Naive B cell (primary cell): ENCODE results near the gene SPRY4. TPM values are rescaled to one million over a fixed set of nuclear protein-coding genes. Genes with fewer than 3 reads are reported as not detected.
A peak's percentile ranks its signal among the peaks of the same experiment; 100 is the strongest.
"Not testable (repeated sequence)": the region's sequence is repeated elsewhere in the genome, so short reads cannot be mapped to it uniquely, and the experiment has no call there.

Source experiments
- ATAC-seq, 2 donors: fragments of 150-1000 bp; cut with Tn5 transposase; 2 replicates each; pipeline ENCODE4 v1.10.0; 2021; ENCODE audit warnings: low read depth in 2 of 2, mild to moderate bottlenecking in 2 of 2, moderate library complexity in 2 of 2
- DNase-seq: peaks from one replicate; pipeline ENCODE4 v3.0.0; 2022
- H3K27ac Mint-ChIP-seq, 6 donors: one replicate each; pipeline ENCODE4 v1.8.0; 2020 to 2022; ENCODE audit warnings: mild to moderate bottlenecking in 6 of 6, mixed read lengths in 6 of 6, moderate library complexity in 5 of 6, inconsistent platforms in 2 of 6
- H3K27me3 Mint-ChIP-seq, 3 donors: one replicate each; pipeline ENCODE4 v1.8.0; 2021 to 2022; ENCODE audit warnings: mixed read lengths in 3 of 3, mild to moderate bottlenecking in 1 of 3
- H3K36me3 Mint-ChIP-seq, 2 donors: one replicate each; pipeline ENCODE4 v1.8.0; 2020 to 2022; ENCODE audit warnings: mixed read lengths in 2 of 2, inconsistent platforms in 1 of 2, mild to moderate bottlenecking in 1 of 2
- H3K4me1 Mint-ChIP-seq, 3 donors: one replicate each; pipeline ENCODE4 v1.8.0; 2020 to 2022; ENCODE audit warnings: mixed read lengths in 3 of 3, inconsistent platforms in 1 of 3, mild to moderate bottlenecking in 1 of 3, moderate library complexity in 1 of 3
- H3K4me3 Mint-ChIP-seq, 8 donors: one replicate each; pipeline ENCODE4 v1.8.0; 2020 to 2022; ENCODE audit warnings: mild to moderate bottlenecking in 8 of 8, mixed read lengths in 8 of 8, moderate library complexity in 8 of 8, inconsistent platforms in 2 of 8
- H3K9me3 Mint-ChIP-seq, 7 donors: one replicate each; pipeline ENCODE4 v1.8.0; 2020 to 2022; ENCODE audit warnings: mixed read lengths in 7 of 7, mild to moderate bottlenecking in 5 of 7, inconsistent platforms in 2 of 7, moderate library complexity in 1 of 7
- polyA plus RNA-seq, 6 donors: library from polyadenylated mRNA; unstranded; fragments of 300-500 nt; fragmentation: Illumina TruSeq; gene quantifications; one replicate each; pipeline ENCODE4 v1.2.3, GENCODE V29; 2021; ENCODE audit warnings: low read depth in 6 of 6

The SPRY4 gene
- polyA plus RNA-seq, 6 donors from 2014 or later, result not detected

DNA sequence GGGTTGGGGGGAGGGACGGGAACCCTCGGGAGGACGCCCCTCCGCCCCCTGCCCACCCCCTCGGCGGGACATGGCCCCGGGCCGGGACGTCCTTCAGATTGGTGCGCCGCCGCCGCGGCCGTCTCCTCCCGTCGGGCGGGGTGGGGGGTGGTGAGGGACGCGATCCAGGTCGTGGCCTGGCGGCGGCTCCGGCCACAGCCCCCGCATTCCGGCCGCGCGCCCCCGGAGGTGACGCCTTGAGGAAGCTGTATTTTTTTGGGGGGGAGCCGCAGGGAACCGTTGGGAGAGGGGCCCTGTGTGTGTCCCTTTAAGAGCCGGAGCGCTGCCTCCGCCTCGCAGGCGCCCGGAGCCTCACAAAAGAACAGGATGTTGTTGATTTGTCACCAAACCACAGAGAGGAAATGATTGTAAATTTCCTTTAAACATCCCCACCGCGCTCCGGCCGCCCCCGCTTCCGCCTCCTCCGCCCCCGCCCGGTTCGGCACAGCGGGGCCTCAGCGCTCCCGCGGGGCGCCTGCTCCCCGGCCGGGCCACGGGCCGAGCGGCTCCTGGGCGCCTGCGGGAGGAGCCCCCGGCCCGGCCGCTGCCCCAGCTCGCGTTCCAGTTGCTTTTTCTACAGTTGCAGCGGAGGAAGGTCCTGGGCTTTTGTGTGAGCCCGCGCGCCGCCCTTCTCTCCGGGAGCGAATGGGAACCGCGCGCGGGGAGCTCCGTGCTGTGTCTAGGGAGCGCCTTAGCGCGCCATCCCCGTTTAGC lies 32.1 kb upstream of the SPRY4 start:
- H3K9me3 Mint-ChIP-seq, result no peaks in the 10 kb centered on the region
- H3K36me3 Mint-ChIP-seq, result no peaks in the 10 kb centered on the region
- peak overlapping the region; percentile 75 to 95 (median 89) for H3K27ac Mint-ChIP-seq
- DNase-seq, result peak; percentile 91
- peaks cover 5 to 23% (median 13%) of the 10 kb centered on the region in 3 donors for H3K27me3 Mint-ChIP-seq
- ATAC-seq, result peak; percentile 84 to 85
- H3K4me3 Mint-ChIP-seq, result peak overlapping the region; percentile 80 to 96 (median 90)
- H3K4me1 Mint-ChIP-seq, result peaks cover 44 to 69% (median 48%) of the 10 kb centered on the region in 3 donors

DNA sequence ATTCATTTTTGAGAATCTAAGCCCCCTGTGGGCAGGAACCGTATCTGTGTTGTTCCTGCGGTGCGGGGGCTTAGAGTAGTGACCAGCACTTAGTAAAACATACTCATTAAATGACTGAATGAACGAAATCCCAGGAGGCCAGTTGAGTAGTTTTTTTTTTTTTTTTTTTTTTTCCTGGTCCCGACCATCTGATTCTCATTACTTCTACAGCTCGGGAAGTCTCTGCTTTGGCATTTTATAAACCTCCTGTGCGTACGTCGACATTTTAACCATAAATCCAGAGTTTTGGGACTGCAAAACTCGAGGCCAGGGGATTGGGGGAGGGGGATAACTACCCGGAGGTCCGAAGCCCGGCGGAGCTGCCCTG lies 31.5 kb upstream of the SPRY4 start:
- Mint-ChIP-seq H3K4me1 (peaks cover 43 to 68% (median 47%) of the 10 kb centered on the region in 3 donors), H3K27ac (peak overlapping the region in 5 of 6 donors; percentile 80 to 96 (median 88)), H3K9me3 (no peaks in the 10 kb centered on the region), H3K4me3 (peak overlapping the region; percentile 80 to 94 (median 88)), H3K27me3 (peaks cover 5 to 23% (median 13%) of the 10 kb centered on the region in 3 donors), H3K36me3 (no peaks in the 10 kb centered on the region)
- DNase-seq (no peak), ATAC-seq (no peak)

DNA sequence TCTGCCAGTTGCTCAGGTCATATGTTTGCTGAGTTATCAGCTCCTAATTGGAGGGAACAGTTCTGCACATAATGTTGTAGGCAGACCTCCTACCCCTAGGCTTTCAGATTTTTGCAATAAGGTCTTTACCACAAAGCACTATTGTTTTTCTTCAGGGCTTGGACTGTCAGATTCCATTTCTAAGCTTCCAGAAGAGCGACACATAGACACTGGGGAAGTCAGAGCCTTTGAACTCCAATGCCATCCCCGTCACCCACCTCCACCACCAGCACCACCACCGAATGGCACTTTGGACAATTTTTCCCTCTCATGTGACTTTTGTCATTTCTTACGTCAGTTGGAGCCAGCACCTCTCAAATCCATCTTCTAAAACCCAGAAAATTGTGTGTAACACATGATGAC lies 28.3 kb upstream of the SPRY4 start:
- DNase-seq (no peak), ATAC-seq (no peak)
- Mint-ChIP-seq H3K4me1 (peaks cover 20 to 36% (median 22%) of the 10 kb centered on the region in 3 donors), H3K9me3 (peaks cover 0 to 6% (median 2%) of the 10 kb centered on the region in 7 donors), H3K27ac (no peak overlapping the region), H3K27me3 (peaks cover 5 to 24% (median 13%) of the 10 kb centered on the region in 3 donors), H3K36me3 (no peaks in the 10 kb centered on the region), H3K4me3 (peak overlapping the region in 2 of 8 donors; percentile 32 to 39)

GRCh38 chr5:142350021-142350420 lies 25.2 kb upstream of the SPRY4 start:
- H3K4me3 Mint-ChIP-seq, result no peak overlapping the region
- peaks cover 7 to 13% (median 8%) of the 10 kb centered on the region in 3 donors for H3K4me1 Mint-ChIP-seq
- no peak for DNase-seq
- no peak for ATAC-seq
- no peaks in the 10 kb centered on the region for H3K36me3 Mint-ChIP-seq
- peaks cover 0 to 27% (median 23%) of the 10 kb centered on the region in 7 donors for H3K9me3 Mint-ChIP-seq
- peaks cover 6 to 32% (median 13%) of the 10 kb centered on the region in 3 donors for H3K27me3 Mint-ChIP-seq
- no peak overlapping the region for H3K27ac Mint-ChIP-seq

DNA sequence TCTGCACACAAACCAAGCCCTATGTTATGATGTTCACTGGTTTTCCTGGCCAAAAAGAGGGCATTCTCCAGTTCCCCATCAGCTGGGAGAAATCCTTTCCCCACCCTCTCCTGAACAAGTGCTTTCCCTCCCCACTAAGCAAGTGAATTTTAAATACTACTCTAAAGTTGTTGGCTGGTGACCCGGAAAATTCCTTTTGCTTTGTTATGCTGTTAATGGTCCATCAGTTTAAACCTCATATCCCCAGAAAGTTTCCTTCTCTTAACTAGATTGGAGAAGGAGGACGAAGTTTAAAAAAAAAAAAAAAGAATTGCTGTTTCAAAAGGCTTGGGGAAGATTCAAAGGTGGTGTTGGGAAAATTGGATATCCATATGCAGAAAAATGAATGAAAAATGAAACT lies 21.9 kb upstream of the SPRY4 start:
- H3K9me3 Mint-ChIP-seq, result peaks cover 13 to 60% (median 47%) of the 10 kb centered on the region in 7 donors
- H3K27me3 Mint-ChIP-seq, result peaks cover 6 to 40% (median 24%) of the 10 kb centered on the region in 3 donors
- no peaks in the 10 kb centered on the region for H3K4me1 Mint-ChIP-seq
- no peak for ATAC-seq
- no peak for DNase-seq
- peak overlapping the region in 1 of 6 donors; percentile 50 for H3K27ac Mint-ChIP-seq
- peaks cover 0 to 27% of the 10 kb centered on the region in 2 donors for H3K36me3 Mint-ChIP-seq
- no peak overlapping the region for H3K4me3 Mint-ChIP-seq

DNA sequence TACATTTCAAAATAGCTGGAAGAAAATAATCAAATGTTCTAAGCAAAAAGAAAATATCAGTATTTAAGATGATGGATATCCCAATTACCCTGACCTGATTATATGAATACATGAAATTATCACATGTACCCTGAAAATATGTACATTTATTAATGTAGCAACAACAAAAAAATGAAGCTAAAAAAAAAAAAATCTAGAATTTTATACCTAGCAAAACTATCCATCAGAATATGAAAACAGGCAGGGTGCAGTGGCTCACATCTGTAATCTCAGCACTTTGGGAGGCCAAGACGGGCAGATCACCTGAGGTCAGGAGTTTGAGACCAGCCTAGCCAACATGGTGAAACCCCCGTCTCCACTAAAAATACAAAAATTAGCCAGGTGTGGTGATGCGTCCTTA lies 20.1 kb upstream of the SPRY4 start:
- H3K9me3 Mint-ChIP-seq, result peaks cover 15 to 70% (median 47%) of the 10 kb centered on the region in 7 donors
- H3K27me3 Mint-ChIP-seq, result peaks cover 15 to 52% (median 42%) of the 10 kb centered on the region in 3 donors
- not testable (repeated sequence) for H3K27ac Mint-ChIP-seq, H3K4me1 Mint-ChIP-seq, ATAC-seq, DNase-seq, H3K4me3 Mint-ChIP-seq
- peaks cover 5 to 31% of the 10 kb centered on the region in 2 donors for H3K36me3 Mint-ChIP-seq

- no peak overlapping the region for H3K27ac Mint-ChIP-seq
- H3K4me1 Mint-ChIP-seq, result no peaks in the 10 kb centered on the region
- peaks cover 13 to 69% (median 46%) of the 10 kb centered on the region in 7 donors for H3K9me3 Mint-ChIP-seq
- DNase-seq (no peak), ATAC-seq (no peak)
- peaks cover 15 to 56% (median 45%) of the 10 kb centered on the region in 3 donors for H3K27me3 Mint-ChIP-seq
- no peak overlapping the region for H3K4me3 Mint-ChIP-seq
- H3K36me3 Mint-ChIP-seq, result peaks cover 5 to 31% of the 10 kb centered on the region in 2 donors
Observed at GRCh38 chr5:142343531-142343930, 18.7 kb upstream of the SPRY4 start.

DNA sequence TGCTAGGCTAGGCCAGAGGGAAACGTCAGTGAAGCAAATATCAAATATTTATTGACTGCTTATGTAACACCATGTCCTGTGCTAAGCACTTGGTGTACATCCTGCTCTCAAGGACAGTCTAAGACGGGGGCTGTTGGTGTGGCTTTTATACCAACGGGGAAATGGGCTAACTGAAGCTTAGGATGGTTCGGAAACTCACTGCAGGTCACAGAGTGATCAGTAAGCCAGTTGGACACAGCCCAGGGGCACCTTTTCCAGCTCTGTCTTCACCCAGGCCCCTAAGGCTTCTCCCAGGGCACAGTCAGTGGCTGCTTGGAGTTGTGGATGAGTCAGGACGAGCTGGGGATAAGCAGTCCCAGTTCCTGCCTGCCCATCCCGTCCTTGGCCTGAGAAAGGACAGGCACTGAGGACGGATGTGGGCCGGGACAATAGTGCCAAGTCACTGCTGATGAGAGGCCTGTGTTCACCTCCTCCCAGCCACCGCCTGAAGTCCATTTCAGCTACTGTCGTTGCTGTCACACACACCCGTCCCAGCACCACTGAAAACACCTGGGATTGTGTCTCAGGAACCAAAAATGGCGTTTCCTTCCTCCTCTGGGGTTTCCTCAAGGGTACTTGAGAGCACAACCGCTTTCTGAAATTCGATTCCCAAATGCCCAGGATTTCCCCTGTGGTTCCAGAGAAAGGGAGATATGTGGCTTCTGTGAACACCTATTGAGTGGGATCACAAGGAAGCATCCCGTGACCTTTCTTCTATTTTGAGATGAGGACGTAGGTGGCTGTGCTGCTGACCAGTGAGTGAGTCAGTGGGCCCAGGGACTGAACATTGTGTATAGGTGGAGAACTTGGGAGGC lies 17.5 kb upstream of the SPRY4 start:
- peaks cover 21 to 51% (median 45%) of the 10 kb centered on the region in 3 donors for H3K27me3 Mint-ChIP-seq
- DNase-seq (no peak), ATAC-seq (no peak)
- H3K27ac Mint-ChIP-seq, result no peak overlapping the region
- no peak overlapping the region for H3K4me3 Mint-ChIP-seq
- no peaks in the 10 kb centered on the region for H3K4me1 Mint-ChIP-seq
- peaks cover 13 to 65% (median 43%) of the 10 kb centered on the region in 7 donors for H3K9me3 Mint-ChIP-seq
- peaks cover 5 to 31% of the 10 kb centered on the region in 2 donors for H3K36me3 Mint-ChIP-seq

- no peak overlapping the region for H3K4me3 Mint-ChIP-seq
- DNase-seq (no peak), ATAC-seq (no peak)
- peaks cover 9 to 41% (median 21%) of the 10 kb centered on the region in 7 donors for H3K9me3 Mint-ChIP-seq
- H3K36me3 Mint-ChIP-seq, result peaks cover 5 to 30% of the 10 kb centered on the region in 2 donors
- peaks cover 21 to 53% (median 50%) of the 10 kb centered on the region in 3 donors for H3K27me3 Mint-ChIP-seq
- H3K4me1 Mint-ChIP-seq, result no peaks in the 10 kb centered on the region
- H3K27ac Mint-ChIP-seq, result no peak overlapping the region
Observed at GRCh38 chr5:142339781-142340180, 15.0 kb upstream of the SPRY4 start.

- DNase-seq (no peak), ATAC-seq (no peak)
- Mint-ChIP-seq H3K27me3 (peaks cover 25 to 40% (median 37%) of the 10 kb centered on the region in 3 donors), H3K36me3 (no peaks in the 10 kb centered on the region), H3K9me3 (peaks cover 0 to 2% (median 0%) of the 10 kb centered on the region in 7 donors), H3K27ac (no peak overlapping the region), H3K4me1 (no peaks in the 10 kb centered on the region), H3K4me3 (no peak overlapping the region)
Observed at GRCh38 chr5:142334538-142334937, 9.7 kb upstream of the SPRY4 start.

DNA sequence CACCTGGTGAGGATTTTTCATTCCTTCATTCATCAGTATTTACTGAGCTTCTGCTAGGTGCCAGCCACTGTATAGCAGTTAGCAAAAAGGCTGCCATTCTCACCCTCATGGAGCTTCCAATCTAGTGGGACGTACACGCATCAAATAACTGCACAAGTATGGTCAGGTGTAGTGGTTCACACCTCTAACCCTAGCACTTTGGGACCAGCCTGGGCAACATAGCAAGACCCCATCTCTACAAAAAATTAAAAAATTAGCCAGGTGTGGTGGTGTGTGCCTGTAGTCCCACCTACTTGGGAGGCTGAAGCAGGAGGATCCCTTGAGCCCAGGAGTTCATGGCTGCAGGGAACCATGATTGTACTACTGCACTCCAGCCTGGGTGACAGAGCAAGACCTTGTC lies 8.9 kb upstream of the SPRY4 start:
- H3K9me3 Mint-ChIP-seq, result not testable (repeated sequence)

GRCh38 chr5:142330444-142330843 lies 5.6 kb upstream of the SPRY4 start:
- Mint-ChIP-seq H3K27ac (no peak overlapping the region), H3K27me3 (peaks cover 46 to 67% (median 57%) of the 10 kb centered on the region in 3 donors), H3K36me3 (no peaks in the 10 kb centered on the region), H3K4me1 (peaks cover 3 to 19% (median 13%) of the 10 kb centered on the region in 3 donors), H3K9me3 (no peaks in the 10 kb centered on the region), H3K4me3 (no peak overlapping the region)
- DNase-seq (no peak), ATAC-seq (no peak)

More for the DNA sequence above, 8.9 kb upstream of the SPRY4 start:
- H3K4me3 Mint-ChIP-seq, H3K36me3 Mint-ChIP-seq, H3K4me1 Mint-ChIP-seq, ATAC-seq, H3K27ac Mint-ChIP-seq, DNase-seq: not testable (repeated sequence)
- H3K27me3 Mint-ChIP-seq, result peaks cover 33 to 45% (median 43%) of the 10 kb centered on the region in 3 donors

- Mint-ChIP-seq H3K4me3 (no peak overlapping the region), H3K4me1 (peaks cover 8 to 23% (median 16%) of the 10 kb centered on the region in 3 donors), H3K27me3 (peaks cover 48 to 67% (median 58%) of the 10 kb centered on the region in 3 donors), H3K27ac (no peak overlapping the region), H3K36me3 (no peaks in the 10 kb centered on the region), H3K9me3 (no peaks in the 10 kb centered on the region)
- no peak for ATAC-seq
- no peak for DNase-seq
Observed at GRCh38 chr5:142330026-142330425, 5.2 kb upstream of the SPRY4 start.
